Lower leg skin (tissue), 3 donors: Measurements from ENCODE around the gene TMIE.

Source experiments
- CTCF ChIP-seq, 3 donors: fragments of 450-650 bp; IDR thresholded peaks; one replicate each; pipeline ENCODE4 v1.5.1; 2016; ENCODE audit warnings: antibody characterized with exemption in 3 of 3, mild to moderate bottlenecking in 3 of 3, moderate library complexity in 2 of 3
- POLR2A ChIP-seq, 2 donors: fragments of 450-650 bp; IDR thresholded peaks; one replicate each; pipeline ENCODE4 v1.6.1; 2016 to 2017; ENCODE audit warnings: antibody characterized with exemption in 2 of 2, mild to moderate bottlenecking in 1 of 2, moderate library complexity in 1 of 2

DNA sequence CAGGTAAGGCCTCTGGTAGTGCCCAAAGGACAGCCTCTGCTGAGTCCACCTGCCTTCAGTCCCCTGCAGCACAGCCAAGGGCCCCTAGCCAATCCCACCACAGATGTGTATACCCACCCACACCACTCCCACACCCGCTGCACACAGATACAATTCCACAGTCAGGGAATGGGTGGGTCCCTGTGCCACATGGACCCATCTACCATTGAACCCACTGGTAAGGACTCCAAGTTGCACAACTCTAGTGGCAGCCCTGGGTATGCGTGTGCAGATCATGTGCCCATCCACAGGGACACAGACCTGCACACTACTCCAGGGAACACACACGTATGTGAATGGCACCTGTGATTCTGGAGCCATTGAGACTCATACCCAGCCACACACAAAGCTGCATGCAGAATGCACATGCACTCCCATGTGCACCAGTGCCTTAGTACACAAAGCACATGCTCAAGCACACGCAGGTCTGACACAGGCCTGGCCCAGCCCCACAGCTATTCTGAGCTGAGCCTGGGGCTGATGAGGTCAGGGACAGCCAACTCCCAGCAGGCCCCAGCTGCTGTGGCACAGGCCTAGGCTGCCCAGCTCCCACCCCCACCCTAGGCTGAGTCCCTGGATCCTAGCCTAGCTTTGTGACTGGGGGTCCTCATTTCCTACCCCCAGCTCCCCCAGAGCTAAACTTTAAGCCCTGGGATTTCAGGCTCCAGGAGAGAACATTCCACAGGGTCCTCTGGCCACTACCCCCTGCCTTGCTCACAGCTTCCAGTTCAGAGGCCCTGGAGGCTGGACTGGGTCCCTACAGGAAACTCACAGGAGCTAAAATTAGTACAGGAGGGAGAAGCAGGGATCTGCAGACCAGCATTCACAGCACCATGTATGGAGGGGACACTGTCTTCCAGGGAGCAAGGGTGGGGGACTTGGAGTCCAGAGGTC, 5.0 kb upstream of the TMIE start:
- TF ChIP-seq CTCF (IDR thresholded peaks at IDR 0.05) = no peak
- no peak for TF ChIP-seq POLR2A (IDR thresholded peaks at IDR 0.05)
